ENCODE data around the gene OSBPL10. TPM values are rescaled to one million over a fixed set of nuclear protein-coding genes. Genes with fewer than 3 reads are reported as not detected.
A peak's percentile ranks its signal among the peaks of the same experiment; 100 is the strongest.

OSBPL10 gene
- total and polyA plus RNA-seq, 5 donors from 2014 or later, result 0.14 to 1.8 (median 0.21) TPM; not detected in 2

DNA sequence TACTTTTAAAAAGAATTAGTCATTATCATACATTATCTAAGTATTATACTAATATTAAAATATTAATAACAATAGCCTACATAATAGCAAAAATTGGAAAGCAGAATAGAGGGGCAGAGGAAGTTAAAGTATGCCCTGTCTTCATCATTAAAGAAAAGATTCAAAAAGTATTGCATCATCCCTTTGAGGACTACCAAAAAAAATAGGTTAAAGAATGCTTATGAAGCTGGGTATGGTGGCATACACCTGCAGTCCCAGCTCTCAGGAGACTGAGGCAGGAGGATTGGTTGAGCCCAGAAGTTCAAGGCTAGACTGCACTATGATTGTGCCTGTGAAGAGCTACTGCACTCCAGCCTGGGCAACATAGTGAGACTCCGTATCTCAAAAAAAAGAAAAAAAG lies 240.7 kb downstream of the OSBPL10 start:
- no peaks in the 10 kb centered on the region for H3K36me3 Mint-ChIP-seq
- no peaks in the 10 kb centered on the region for H3K36me3 ChIP-seq (ENCODE audit: control insufficient read depth, insufficient read depth, low read length)
- no peaks in the 10 kb centered on the region for H3K9me3 Mint-ChIP-seq
- ATAC-seq (ENCODE audit: low read depth in 2 of 2), result no peak
- H3K27ac ChIP-seq (ENCODE audit: insufficient read depth, low read length, poor library complexity, severe bottlenecking), result no peak overlapping the region
- H3K4me3 Mint-ChIP-seq, result no peak overlapping the region
- no peak overlapping the region for H3K4me3 ChIP-seq (ENCODE audit: low read depth, low read length)
- DNase-seq, result no peak
- H3K4me1 ChIP-seq (ENCODE audit: control insufficient read depth, insufficient read depth, low read length, poor library complexity, severe bottlenecking), result no peaks in the 10 kb centered on the region
- H3K27me3 ChIP-seq (ENCODE audit: control insufficient read depth, insufficient read depth, low read length), result peaks cover 7% of the 10 kb centered on the region
- H3K9me3 ChIP-seq (ENCODE audit: control insufficient read depth in 2 of 2, low read length in 2 of 2), result no peaks in the 10 kb centered on the region
- H3K27ac Mint-ChIP-seq, result no peak overlapping the region
- H3K27me3 Mint-ChIP-seq, result peaks cover 14% of the 10 kb centered on the region
- H3K4me1 Mint-ChIP-seq, result no peaks in the 10 kb centered on the region

GRCh38 chr3:31738412-31738811 lies 242.7 kb downstream of the OSBPL10 start:
- Mint-ChIP-seq H3K27ac (no peak overlapping the region), H3K9me3 (no peaks in the 10 kb centered on the region), H3K4me3 (no peak overlapping the region), H3K4me1 (no peaks in the 10 kb centered on the region), H3K36me3 (no peaks in the 10 kb centered on the region), H3K27me3 (peaks cover 11% of the 10 kb centered on the region)
- no peaks in the 10 kb centered on the region for H3K36me3 ChIP-seq (ENCODE audit: control insufficient read depth, insufficient read depth, low read length)
- H3K9me3 ChIP-seq (ENCODE audit: control insufficient read depth in 2 of 2, low read length in 2 of 2), result no peaks in the 10 kb centered on the region
- H3K4me1 ChIP-seq (ENCODE audit: control insufficient read depth, insufficient read depth, low read length, poor library complexity, severe bottlenecking), result no peaks in the 10 kb centered on the region
- no peak for ATAC-seq (ENCODE audit: low read depth in 2 of 2)
- peaks cover 9% of the 10 kb centered on the region for H3K27me3 ChIP-seq (ENCODE audit: control insufficient read depth, insufficient read depth, low read length)
- H3K4me3 ChIP-seq (ENCODE audit: low read depth, low read length), result no peak overlapping the region
- no peak overlapping the region for H3K27ac ChIP-seq (ENCODE audit: insufficient read depth, low read length, poor library complexity, severe bottlenecking)
- DNase-seq, result no peak

DNA sequence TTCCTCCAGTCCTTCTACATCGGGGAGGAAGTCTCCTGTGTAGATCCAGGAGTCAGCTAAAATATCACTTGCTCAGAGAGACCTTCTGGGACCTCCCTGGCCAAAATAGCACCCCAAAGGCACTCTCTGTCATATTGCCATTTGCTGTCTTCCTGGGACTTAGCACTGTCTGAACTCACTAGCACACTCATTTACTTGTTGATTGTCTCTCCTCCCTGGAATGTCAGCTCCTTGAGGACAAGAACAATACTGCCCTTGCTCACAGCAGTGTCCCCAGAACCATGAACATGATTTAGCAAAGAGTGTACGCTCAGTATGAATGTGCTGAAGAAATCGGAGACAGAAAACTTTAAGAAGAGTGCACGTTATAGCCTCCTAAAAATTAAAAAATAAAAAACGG lies 245.4 kb downstream of the OSBPL10 start:
- ATAC-seq (ENCODE audit: low read depth in 2 of 2) (no peak), DNase-seq (no peak)
- no peaks in the 10 kb centered on the region for H3K36me3 Mint-ChIP-seq
- peak overlapping the region in 1 of 3 donors; percentile 33 for H3K27ac Mint-ChIP-seq
- Histone ChIP-seq H3K27ac (ENCODE audit: insufficient read depth, low read length, poor library complexity, severe bottlenecking) (no peak overlapping the region), H3K9me3 (ENCODE audit: control insufficient read depth in 2 of 2, low read length in 2 of 2) (no peaks in the 10 kb centered on the region), H3K4me3 (ENCODE audit: low read depth, low read length) (no peak overlapping the region), H3K36me3 (ENCODE audit: control insufficient read depth, insufficient read depth, low read length) (no peaks in the 10 kb centered on the region), H3K4me1 (ENCODE audit: control insufficient read depth, insufficient read depth, low read length, poor library complexity, severe bottlenecking) (no peaks in the 10 kb centered on the region), H3K27me3 (ENCODE audit: control insufficient read depth, insufficient read depth, low read length) (peaks cover 9% of the 10 kb centered on the region)
- H3K27me3 Mint-ChIP-seq, result peaks cover 21% of the 10 kb centered on the region
- H3K4me1 Mint-ChIP-seq, result no peaks in the 10 kb centered on the region
- no peak overlapping the region for H3K4me3 Mint-ChIP-seq
- H3K9me3 Mint-ChIP-seq, result no peaks in the 10 kb centered on the region

GRCh38 chr3:31733234-31733667 lies 247.8 kb downstream of the OSBPL10 start:
- Mint-ChIP-seq H3K4me1 (no peaks in the 10 kb centered on the region), H3K27me3 (peaks cover 16% of the 10 kb centered on the region), H3K9me3 (no peaks in the 10 kb centered on the region), H3K27ac (no peak overlapping the region), H3K4me3 (no peak overlapping the region), H3K36me3 (no peaks in the 10 kb centered on the region)
- Histone ChIP-seq H3K9me3 (ENCODE audit: control insufficient read depth in 2 of 2, low read length in 2 of 2) (no peaks in the 10 kb centered on the region), H3K36me3 (ENCODE audit: control insufficient read depth, insufficient read depth, low read length) (no peaks in the 10 kb centered on the region), H3K27ac (ENCODE audit: insufficient read depth, low read length, poor library complexity, severe bottlenecking) (no peak overlapping the region), H3K4me3 (ENCODE audit: low read depth, low read length) (no peak overlapping the region), H3K4me1 (ENCODE audit: control insufficient read depth, insufficient read depth, low read length, poor library complexity, severe bottlenecking) (no peaks in the 10 kb centered on the region), H3K27me3 (ENCODE audit: control insufficient read depth, insufficient read depth, low read length) (peaks cover 9% of the 10 kb centered on the region)
- no peak for DNase-seq
- no peak for ATAC-seq (ENCODE audit: low read depth in 2 of 2)

DNA sequence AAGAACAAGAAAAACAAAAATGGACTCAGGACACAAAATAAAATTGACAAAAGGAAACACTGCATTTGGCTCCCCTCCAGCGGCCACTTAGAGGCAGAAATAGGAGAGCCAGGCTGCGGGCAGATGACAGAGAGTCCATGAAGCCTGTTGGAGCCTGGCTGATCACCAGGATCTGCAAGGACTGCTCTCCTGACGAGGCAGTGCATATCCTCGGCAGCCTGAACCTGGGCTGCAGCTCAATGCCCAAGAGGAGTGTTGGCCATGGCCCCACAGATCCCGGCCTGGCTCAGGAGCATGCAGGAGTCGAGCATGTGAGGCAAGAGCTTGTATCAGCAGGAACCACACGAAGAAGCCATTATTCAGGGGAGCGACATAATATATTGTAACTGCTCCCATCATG lies 248.5 kb downstream of the OSBPL10 start:
- H3K36me3 Mint-ChIP-seq, result no peaks in the 10 kb centered on the region
- H3K4me3 Mint-ChIP-seq, result no peak overlapping the region
- Histone ChIP-seq H3K27me3 (ENCODE audit: control insufficient read depth, insufficient read depth, low read length) (peaks cover 9% of the 10 kb centered on the region), H3K4me3 (ENCODE audit: low read depth, low read length) (no peak overlapping the region), H3K27ac (ENCODE audit: insufficient read depth, low read length, poor library complexity, severe bottlenecking) (no peak overlapping the region), H3K4me1 (ENCODE audit: control insufficient read depth, insufficient read depth, low read length, poor library complexity, severe bottlenecking) (no peaks in the 10 kb centered on the region), H3K36me3 (ENCODE audit: control insufficient read depth, insufficient read depth, low read length) (no peaks in the 10 kb centered on the region), H3K9me3 (ENCODE audit: control insufficient read depth in 2 of 2, low read length in 2 of 2) (no peaks in the 10 kb centered on the region)
- no peaks in the 10 kb centered on the region for H3K9me3 Mint-ChIP-seq
- DNase-seq (no peak), ATAC-seq (ENCODE audit: low read depth in 2 of 2) (no peak)
- H3K27me3 Mint-ChIP-seq, result peaks cover 16% of the 10 kb centered on the region
- no peaks in the 10 kb centered on the region for H3K4me1 Mint-ChIP-seq
- no peak overlapping the region for H3K27ac Mint-ChIP-seq

- DNase-seq, result no peak
- no peaks in the 10 kb centered on the region for H3K9me3 Mint-ChIP-seq
- H3K4me3 Mint-ChIP-seq, result no peak overlapping the region
- ATAC-seq (ENCODE audit: low read depth in 2 of 2), result no peak
- Histone ChIP-seq H3K36me3 (ENCODE audit: control insufficient read depth, insufficient read depth, low read length) (no peaks in the 10 kb centered on the region), H3K4me1 (ENCODE audit: control insufficient read depth, insufficient read depth, low read length, poor library complexity, severe bottlenecking) (no peaks in the 10 kb centered on the region), H3K9me3 (ENCODE audit: control insufficient read depth in 2 of 2, low read length in 2 of 2) (no peaks in the 10 kb centered on the region), H3K27me3 (ENCODE audit: control insufficient read depth, insufficient read depth, low read length) (no peaks in the 10 kb centered on the region), H3K4me3 (ENCODE audit: low read depth, low read length) (no peak overlapping the region), H3K27ac (ENCODE audit: insufficient read depth, low read length, poor library complexity, severe bottlenecking) (no peak overlapping the region)
- H3K27ac Mint-ChIP-seq, result no peak overlapping the region
- peaks cover 10% of the 10 kb centered on the region for H3K27me3 Mint-ChIP-seq
- H3K36me3 Mint-ChIP-seq, result no peaks in the 10 kb centered on the region
- H3K4me1 Mint-ChIP-seq, result no peaks in the 10 kb centered on the region
Measured at GRCh38 chr3:31729573-31729972, 251.5 kb downstream of the OSBPL10 start.

- no peaks in the 10 kb centered on the region for H3K9me3 ChIP-seq (ENCODE audit: control insufficient read depth in 2 of 2, low read length in 2 of 2)
- H3K9me3 Mint-ChIP-seq, result no peaks in the 10 kb centered on the region
- no peaks in the 10 kb centered on the region for H3K4me1 Mint-ChIP-seq
Measured at GRCh38 chr3:31729082-31729481, 252.0 kb downstream of the OSBPL10 start.

GRCh38 chr3:31728403-31728802 lies 252.7 kb downstream of the OSBPL10 start:
- DNase-seq, result no peak
- Histone ChIP-seq H3K9me3 (ENCODE audit: control insufficient read depth in 2 of 2, low read length in 2 of 2) (no peaks in the 10 kb centered on the region), H3K4me1 (ENCODE audit: control insufficient read depth, insufficient read depth, low read length, poor library complexity, severe bottlenecking) (no peaks in the 10 kb centered on the region), H3K27ac (ENCODE audit: insufficient read depth, low read length, poor library complexity, severe bottlenecking) (no peak overlapping the region), H3K36me3 (ENCODE audit: control insufficient read depth, insufficient read depth, low read length) (no peaks in the 10 kb centered on the region), H3K27me3 (ENCODE audit: control insufficient read depth, insufficient read depth, low read length) (no peaks in the 10 kb centered on the region), H3K4me3 (ENCODE audit: low read depth, low read length) (no peak overlapping the region)
- H3K4me1 Mint-ChIP-seq, result no peaks in the 10 kb centered on the region
- H3K27ac Mint-ChIP-seq, result no peak overlapping the region
- H3K27me3 Mint-ChIP-seq, result peaks cover 13% of the 10 kb centered on the region
- no peak for ATAC-seq (ENCODE audit: low read depth in 2 of 2)
- no peak overlapping the region for H3K4me3 Mint-ChIP-seq
- H3K9me3 Mint-ChIP-seq, result no peaks in the 10 kb centered on the region
- no peaks in the 10 kb centered on the region for H3K36me3 Mint-ChIP-seq

More at GRCh38 chr3:31729082-31729481, 252.0 kb downstream of the OSBPL10 start:
- Mint-ChIP-seq H3K27me3 (peaks cover 10% of the 10 kb centered on the region), H3K27ac (no peak overlapping the region), H3K36me3 (no peaks in the 10 kb centered on the region), H3K4me3 (no peak overlapping the region)
- Histone ChIP-seq H3K4me3 (ENCODE audit: low read depth, low read length) (no peak overlapping the region), H3K36me3 (ENCODE audit: control insufficient read depth, insufficient read depth, low read length) (no peaks in the 10 kb centered on the region), H3K4me1 (ENCODE audit: control insufficient read depth, insufficient read depth, low read length, poor library complexity, severe bottlenecking) (no peaks in the 10 kb centered on the region), H3K27ac (ENCODE audit: insufficient read depth, low read length, poor library complexity, severe bottlenecking) (no peak overlapping the region), H3K27me3 (ENCODE audit: control insufficient read depth, insufficient read depth, low read length) (no peaks in the 10 kb centered on the region)
- ATAC-seq (ENCODE audit: low read depth in 2 of 2), result no peak
- DNase-seq, result no peak

Data from CD4-positive, CD25-positive, alpha-beta regulatory T cell (primary cell).